ELF-1 (cell line): ENCODE data around the gene SKA1.
"Not testable (repeated sequence)": the region's sequence is repeated elsewhere in the genome, so short reads cannot be mapped to it uniquely, and the experiment has no call there.

Experiments used
- DNase-seq: peaks from one replicate; pipeline ENCODE4 v3.0.0-alpha.2; 2016; ENCODE audit warnings: low read depth, low spot score

Gene SKA1

GRCh38 chr18:50429207-50429948, 54.5 kb downstream of the SKA1 start:
- DNase-seq: no peak

DNA sequence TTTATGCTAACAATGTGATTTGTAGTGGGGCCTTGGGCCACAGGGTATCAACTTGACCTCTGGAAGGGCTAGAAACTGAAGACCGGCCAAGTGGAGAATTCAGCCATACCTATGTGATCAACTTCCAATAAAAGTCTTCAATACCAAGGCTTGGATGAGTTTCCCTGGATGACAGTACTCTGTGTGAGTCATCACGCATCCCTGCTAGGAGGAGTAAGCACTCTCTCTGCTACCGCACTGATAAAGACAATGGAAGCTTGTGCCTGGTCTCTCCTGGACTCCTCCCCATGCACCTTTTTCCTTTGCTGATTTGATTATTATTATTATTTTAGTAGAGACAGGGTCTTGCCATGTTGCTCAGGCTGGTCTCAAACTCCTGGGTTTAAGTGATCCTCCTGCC, 58.1 kb downstream of the SKA1 start:
- no peak for DNase-seq

DNA sequence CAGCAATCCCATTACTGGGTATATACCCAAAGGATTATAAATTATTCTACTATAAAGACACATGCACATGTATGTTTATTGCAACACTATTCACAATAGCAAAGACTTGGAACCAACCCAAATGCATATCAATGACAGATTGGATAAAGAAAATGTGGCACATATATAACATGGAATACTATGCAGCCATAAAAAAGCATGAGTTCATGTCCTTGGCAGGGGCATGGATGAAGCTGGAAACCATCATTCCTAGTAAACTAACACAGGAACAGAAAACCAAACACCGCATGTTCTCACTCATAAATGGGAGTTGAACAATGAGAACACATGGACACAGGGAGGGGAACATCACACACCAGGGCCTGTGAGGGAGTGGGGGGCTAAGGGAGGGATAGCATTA, 61.9 kb downstream of the SKA1 start:
- not testable (repeated sequence) for DNase-seq

GRCh38 chr18:50439460-50440015, 64.7 kb downstream of the SKA1 start:
- no peak for DNase-seq

- DNase-seq: no peak
These were observed 66.2 kb downstream of the SKA1 start for GRCh38 chr18:50441016-50441415.

DNA sequence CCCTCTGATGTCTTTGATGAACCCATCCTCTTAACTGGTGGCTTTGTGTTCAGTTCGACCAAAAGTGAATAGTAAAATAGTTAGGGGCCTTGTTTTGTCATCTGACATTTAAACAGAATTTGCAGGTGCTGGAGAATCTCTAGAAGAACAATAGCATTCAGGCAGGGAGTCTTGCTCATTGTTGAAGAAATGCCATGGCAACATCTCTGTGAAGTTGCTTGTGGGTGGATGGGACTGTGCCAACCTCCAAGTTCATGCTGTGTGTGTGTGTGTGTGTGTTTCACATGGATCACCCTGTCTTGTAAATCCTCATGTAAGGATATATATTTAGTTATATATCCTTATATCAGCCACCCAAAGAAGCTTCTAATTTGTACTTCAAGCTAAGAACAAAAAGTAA, 66.7 kb downstream of the SKA1 start:
- no peak for DNase-seq
